Parathyroid adenoma (tissue), 2 donors: ENCODE results near the gene C1QL1.

Experiments used
- H2AFZ ChIP-seq: fragments of 300-600 bp; sonication (generic); one replicate; pipeline ENCODE4 v1.7.0; 2017; ENCODE audit warnings: antibody characterized with exemption, mild to moderate bottlenecking
- H3K27ac ChIP-seq: fragments of 300-600 bp; sonication (generic); one replicate; pipeline ENCODE4 v1.7.0; 2017
- H3K27me3 ChIP-seq: fragments of 300-600 bp; sonication (generic); one replicate; pipeline ENCODE4 v1.7.0; 2017; ENCODE audit warnings: low read length; ENCODE audit not compliant: control insufficient read depth, insufficient read depth
- H3K36me3 ChIP-seq: fragments of 300-600 bp; sonication (generic); one replicate; pipeline ENCODE4 v1.7.0; 2017; ENCODE audit warnings: low read length; ENCODE audit not compliant: control insufficient read depth, insufficient read depth
- H3K4me1 ChIP-seq: fragments of 300-600 bp; sonication (generic); one replicate; pipeline ENCODE4 v1.7.0; 2017; ENCODE audit warnings: control low read depth
- H3K4me2 ChIP-seq: fragments of 300-600 bp; sonication (generic); one replicate; pipeline ENCODE4 v1.7.0; 2017; ENCODE audit warnings: low read length
- H3K4me3 ChIP-seq: fragments of 300-600 bp; sonication (generic); one replicate; pipeline ENCODE4 v1.7.0; 2017; ENCODE audit warnings: low read depth, low read length
- H3K79me2 ChIP-seq: fragments of 300-600 bp; sonication (generic); one replicate; pipeline ENCODE4 v1.7.0; 2017; ENCODE audit warnings: control low read depth
- H3K9ac ChIP-seq: fragments of 300-600 bp; sonication (generic); one replicate; pipeline ENCODE4 v1.7.0; 2017; ENCODE audit warnings: mild to moderate bottlenecking
- H3K9me3 ChIP-seq: fragments of 300-600 bp; sonication (generic); one replicate; pipeline ENCODE4 v1.7.0; 2017; ENCODE audit warnings: low read length; ENCODE audit not compliant: control insufficient read depth
- TF ChIP-seq, protein P1 (sequence below): fragments of 300-600 bp; sonication (generic); IDR thresholded peaks from one replicate; pipeline ENCODE4 v1.7.0; 2017; ENCODE audit warnings: antibody characterized with exemption, mild to moderate bottlenecking
- donor health status: primary hyperparathyroidism.

The C1QL1 gene

DNA sequence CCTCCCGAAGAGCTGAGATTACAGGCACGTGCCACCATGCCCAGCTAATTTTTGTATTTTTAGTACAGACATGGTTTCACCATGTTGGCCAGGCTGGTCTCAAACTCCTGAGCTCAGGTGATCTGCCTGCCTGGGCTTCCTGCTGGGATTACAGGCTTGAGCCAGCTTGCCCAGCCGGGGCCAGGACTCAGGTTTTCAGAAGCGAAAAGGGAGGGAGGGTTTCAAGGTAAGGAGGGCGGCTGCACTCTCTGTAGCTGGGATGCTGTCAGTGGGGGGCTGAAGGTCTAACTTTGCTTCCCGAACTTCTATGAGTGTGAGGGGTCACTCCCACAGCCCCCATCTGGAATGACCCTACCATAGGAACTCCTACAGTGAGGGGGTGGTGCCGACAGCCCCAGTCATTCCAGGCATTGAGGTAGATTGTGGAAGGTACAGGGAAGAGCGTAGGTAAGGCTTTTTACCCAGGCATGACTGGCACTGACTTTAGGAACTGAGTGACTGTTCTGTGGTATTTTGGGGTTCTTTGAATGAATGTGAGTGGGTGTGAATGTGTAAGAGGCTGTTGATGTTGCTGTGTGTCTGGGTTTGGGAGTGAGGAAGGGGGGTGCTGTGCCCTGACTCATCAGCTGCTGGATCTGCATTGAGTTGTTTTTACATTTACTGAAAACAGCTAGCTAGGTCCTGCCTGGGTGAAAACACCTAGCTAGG, 3.8 kb upstream of the C1QL1 start:
- Histone ChIP-seq H3K9ac (no peak overlapping the region), H3K79me2 (no peaks in the 10 kb centered on the region), H3K27ac (no peak overlapping the region), H3K36me3 (no peaks in the 10 kb centered on the region), H3K27me3 (no peaks in the 10 kb centered on the region), H3K4me3 (no peak overlapping the region), H3K4me2 (no peak overlapping the region), H3K9me3 (no peaks in the 10 kb centered on the region), H2AFZ (no peak overlapping the region), H3K4me1 (no peaks in the 10 kb centered on the region)
- TF ChIP-seq, protein P1, sequence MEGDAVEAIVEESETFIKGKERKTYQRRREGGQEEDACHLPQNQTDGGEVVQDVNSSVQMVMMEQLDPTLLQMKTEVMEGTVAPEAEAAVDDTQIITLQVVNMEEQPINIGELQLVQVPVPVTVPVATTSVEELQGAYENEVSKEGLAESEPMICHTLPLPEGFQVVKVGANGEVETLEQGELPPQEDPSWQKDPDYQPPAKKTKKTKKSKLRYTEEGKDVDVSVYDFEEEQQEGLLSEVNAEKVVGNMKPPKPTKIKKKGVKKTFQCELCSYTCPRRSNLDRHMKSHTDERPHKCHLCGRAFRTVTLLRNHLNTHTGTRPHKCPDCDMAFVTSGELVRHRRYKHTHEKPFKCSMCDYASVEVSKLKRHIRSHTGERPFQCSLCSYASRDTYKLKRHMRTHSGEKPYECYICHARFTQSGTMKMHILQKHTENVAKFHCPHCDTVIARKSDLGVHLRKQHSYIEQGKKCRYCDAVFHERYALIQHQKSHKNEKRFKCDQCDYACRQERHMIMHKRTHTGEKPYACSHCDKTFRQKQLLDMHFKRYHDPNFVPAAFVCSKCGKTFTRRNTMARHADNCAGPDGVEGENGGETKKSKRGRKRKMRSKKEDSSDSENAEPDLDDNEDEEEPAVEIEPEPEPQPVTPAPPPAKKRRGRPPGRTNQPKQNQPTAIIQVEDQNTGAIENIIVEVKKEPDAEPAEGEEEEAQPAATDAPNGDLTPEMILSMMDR = no peak

DNA sequence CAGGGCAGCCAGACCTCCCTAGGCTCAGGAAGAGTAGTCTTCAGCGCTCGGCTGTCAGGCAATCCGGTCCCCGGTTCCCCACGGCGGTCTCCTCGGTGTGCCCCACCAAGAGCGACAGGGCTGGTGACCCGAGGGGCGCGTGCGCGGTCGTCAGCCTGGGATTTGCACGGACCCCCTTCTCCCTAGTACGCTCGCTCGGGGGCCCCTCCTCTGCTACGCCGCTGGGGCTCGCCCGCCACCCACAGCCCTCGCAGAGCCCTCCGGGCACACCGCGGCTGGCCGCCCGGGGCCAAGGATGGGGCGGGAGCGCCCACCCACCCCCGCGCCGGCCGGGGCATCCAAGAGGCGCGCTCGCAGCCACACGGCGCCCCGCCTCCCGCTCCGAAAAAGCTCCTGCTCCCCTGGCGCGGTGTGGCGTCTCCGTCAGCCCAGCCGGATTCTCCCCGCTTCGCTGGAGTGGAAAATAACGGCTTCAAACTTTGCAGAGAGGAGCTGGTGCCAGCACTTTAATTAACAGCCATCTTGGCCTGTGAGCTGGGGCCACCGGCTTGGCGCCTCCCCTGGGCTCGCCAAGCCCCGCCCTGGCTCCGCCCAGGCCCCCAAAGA, 2.1 kb upstream of the C1QL1 start:
- Histone ChIP-seq H3K79me2 (no peaks in the 10 kb centered on the region), H3K9ac (no peak overlapping the region), H3K4me3 (no peak overlapping the region), H3K27ac (no peak overlapping the region), H3K27me3 (no peaks in the 10 kb centered on the region), H2AFZ (peak overlapping the region; percentile 58), H3K4me2 (peak overlapping the region; percentile 71), H3K36me3 (no peaks in the 10 kb centered on the region), H3K9me3 (no peaks in the 10 kb centered on the region), H3K4me1 (no peaks in the 10 kb centered on the region)
- TF ChIP-seq, protein P1 = no peak

- Histone ChIP-seq H3K4me2 (no peak overlapping the region), H3K4me1 (no peaks in the 10 kb centered on the region), H3K36me3 (no peaks in the 10 kb centered on the region), H3K79me2 (no peaks in the 10 kb centered on the region), H3K9ac (no peak overlapping the region), H3K27ac (no peak overlapping the region), H3K9me3 (no peaks in the 10 kb centered on the region), H3K4me3 (no peak overlapping the region), H3K27me3 (no peaks in the 10 kb centered on the region), H2AFZ (peak overlapping the region; percentile 34)
- TF ChIP-seq, protein P1 = no peak
Measured at GRCh38 chr17:44969144-44969780, 1.2 kb upstream of the C1QL1 start.

GRCh38 chr17:44967907-44968224, 237 bp downstream of the C1QL1 start:
- no peak overlapping the region for H3K4me2 ChIP-seq
- no peak overlapping the region for H3K4me3 ChIP-seq
- no peaks in the 10 kb centered on the region for H3K79me2 ChIP-seq
- H3K36me3 ChIP-seq = no peaks in the 10 kb centered on the region
- H3K9me3 ChIP-seq = no peaks in the 10 kb centered on the region
- no peak overlapping the region for H2AFZ ChIP-seq
- H3K9ac ChIP-seq = no peak overlapping the region
- H3K4me1 ChIP-seq = no peaks in the 10 kb centered on the region
- TF ChIP-seq, protein P1 = no peak
- H3K27ac ChIP-seq = no peak overlapping the region
- no peaks in the 10 kb centered on the region for H3K27me3 ChIP-seq
